Liver (tissue), 9 donors: ENCODE data around the gene TAS2R41. TPM values are rescaled to one million over a fixed set of nuclear protein-coding genes. Genes with fewer than 3 reads are reported as not detected.

ENCODE experiments used
- DNase-seq: peaks from one replicate; pipeline ENCODE4 v3.0.0-alpha.2; 2017; ENCODE audit warnings: low spot score
- H3K27ac ChIP-seq, 2 donors: one replicate each; pipeline ENCODE4 v1.7.0; 2013; ENCODE audit warnings: inconsistent platforms in 2 of 2, low read length in 2 of 2, control low read depth in 1 of 2, low read depth in 1 of 2, mild to moderate bottlenecking in 1 of 2
- H3K27me3 ChIP-seq, 4 donors: one replicate each; pipeline versions ENCODE4 v1.6.1 to v1.7.0; 2013; ENCODE audit warnings: low read length in 3 of 4, inconsistent platforms in 1 of 4, mild to moderate bottlenecking in 1 of 4, moderate library complexity in 1 of 4; ENCODE audit not compliant: control insufficient read depth in 4 of 4, insufficient read depth in 4 of 4
- H3K36me3 ChIP-seq, 4 donors: one replicate each; pipeline versions ENCODE4 v1.6.1 to v1.7.0; 2013; ENCODE audit warnings: low read length in 3 of 4, mild to moderate bottlenecking in 3 of 4, low read depth in 1 of 4, moderate library complexity in 1 of 4; ENCODE audit not compliant: control insufficient read depth in 4 of 4, insufficient read depth in 3 of 4
- H3K4me1 ChIP-seq, 4 donors: one replicate each; pipeline versions ENCODE4 v1.6.1 to v1.7.0; 2013; ENCODE audit warnings: low read length in 3 of 4, mild to moderate bottlenecking in 3 of 4, moderate library complexity in 1 of 4; ENCODE audit not compliant: control insufficient read depth in 4 of 4, insufficient read depth in 4 of 4
- H3K4me3 ChIP-seq, 3 donors: one replicate each; pipeline versions ENCODE4 v1.6.1 to v1.7.0; 2013; ENCODE audit warnings: low read length in 3 of 3, control low read depth in 1 of 3, low read depth in 1 of 3, mild to moderate bottlenecking in 1 of 3
- H3K9ac ChIP-seq, 2 donors: one replicate each; pipeline ENCODE4 v1.7.0; 2013; ENCODE audit warnings: low read length in 2 of 2, mild to moderate bottlenecking in 2 of 2, moderate library complexity in 2 of 2, control low read depth in 1 of 2, low read depth in 1 of 2
- H3K9me3 ChIP-seq, 4 donors: one replicate each; pipeline versions ENCODE4 v1.6.1 to v1.7.0; 2013; ENCODE audit warnings: low read length in 3 of 4; ENCODE audit not compliant: control insufficient read depth in 4 of 4
- CTCF ChIP-seq: fragments of 150-350 bp; IDR thresholded peaks from 2 replicates; pipeline ENCODE4 v1.5.1; 2017; ENCODE audit warnings: improper control_type of control experiment, low read depth, low read length; ENCODE audit not compliant: missing input control
- EGR1 ChIP-seq, 2 donors: IDR thresholded peaks; 2 replicates each; pipeline ENCODE4 v1.6.1; 2016 to 2018; ENCODE audit warnings: antibody characterized with exemption in 2 of 2, low read depth in 2 of 2
- FOXA1 ChIP-seq: IDR thresholded peaks from 2 replicates; pipeline ENCODE4 v1.6.1; 2016; ENCODE audit warnings: antibody characterized with exemption
- FOXA2 ChIP-seq: IDR thresholded peaks from 2 replicates; pipeline ENCODE4 v1.6.1; 2016; ENCODE audit warnings: antibody characterized with exemption
- GABPA ChIP-seq, 2 donors: IDR thresholded peaks in 1 of 2; conservative IDR thresholded peaks in 1 of 2; 2 replicates each; pipeline ENCODE4 v1.6.1; 2016; ENCODE audit warnings: antibody characterized with exemption in 2 of 2, mild to moderate bottlenecking in 1 of 2, moderate library complexity in 1 of 2
- HNF4A ChIP-seq, 2 donors: conservative IDR thresholded peaks; 2 replicates each; pipeline ENCODE4 v1.6.1; 2016; ENCODE audit warnings: antibody characterized with exemption in 2 of 2, mild to moderate bottlenecking in 2 of 2
- HNF4G ChIP-seq: IDR thresholded peaks from 2 replicates; pipeline ENCODE4 v1.6.1; 2016; ENCODE audit warnings: antibody characterized with exemption
- JUND ChIP-seq, 2 donors: IDR thresholded peaks; 2 replicates each; pipeline ENCODE4 v1.6.1; 2016; ENCODE audit warnings: antibody characterized with exemption in 2 of 2
- MAX ChIP-seq: IDR thresholded peaks from 2 replicates; pipeline ENCODE4 v1.6.1; 2016; ENCODE audit warnings: antibody characterized with exemption
- NR2F2 ChIP-seq: IDR thresholded peaks from 2 replicates; pipeline ENCODE4 v1.6.1; 2016; ENCODE audit warnings: antibody characterized with exemption
- RAD21 ChIP-seq, 2 donors: IDR thresholded peaks; 2 replicates each; pipeline ENCODE4 v1.6.1; 2016; ENCODE audit warnings: antibody characterized with exemption in 2 of 2, mild to moderate bottlenecking in 2 of 2
- REST ChIP-seq: IDR thresholded peaks from 2 replicates; pipeline ENCODE4 v1.6.1; 2016; ENCODE audit warnings: antibody characterized with exemption, mild to moderate bottlenecking
- RXRA ChIP-seq, 2 donors: IDR thresholded peaks; 2 replicates each; pipeline ENCODE4 v1.6.1; 2017 to 2018; ENCODE audit warnings: antibody characterized with exemption in 2 of 2, mild to moderate bottlenecking in 1 of 2
- SP1 ChIP-seq: IDR thresholded peaks from 2 replicates; pipeline ENCODE4 v1.6.1; 2018; ENCODE audit warnings: antibody characterized with exemption, mild to moderate bottlenecking
- TAF1 ChIP-seq: conservative IDR thresholded peaks from 2 replicates; pipeline ENCODE4 v1.6.1; 2016; ENCODE audit warnings: antibody characterized with exemption, mild to moderate bottlenecking
- YY1 ChIP-seq: IDR thresholded peaks from 2 replicates; pipeline ENCODE4 v1.6.1; 2016; ENCODE audit warnings: antibody characterized with exemption, mild to moderate bottlenecking
- WGBS: extraction: QIAGEN DNeasy Blood & Tissue Kit; methylation state at CpG from one replicate; pipeline ENCODE4 v1.1.7; 2013; 5-methylcytosine and 5-hydroxymethylcytosine counted together
- polyA plus RNA-seq, 2 donors: library from polyadenylated mRNA; stranded (reverse) in 1 of 2; unstranded in 1 of 2; fragments of 200-250 nt in 1 of 2; fragments of >200 nt in 1 of 2; fragmentation: Nextera tagmentation in 1 of 2; extraction: Ambion mirVana in 1 of 2; gene quantifications; one replicate each; pipeline versions ENCODE4 v1.2.1 to v1.2.3, GENCODE V29; 2013 to 2015
- total RNA-seq, 2 donors: library from RNA; depleted of rRNA; stranded (reverse); fragments of >200 nt; gene quantifications; one replicate each; pipeline ENCODE4 v1.2.3, GENCODE V29; 2014
- TF ChIP-seq, protein P1 (sequence below): IDR thresholded peaks from 2 replicates; pipeline ENCODE4 v1.6.1; 2016; ENCODE audit warnings: antibody characterized with exemption
- TF ChIP-seq, protein P2 (sequence below): IDR thresholded peaks from 2 replicates; pipeline ENCODE4 v1.6.1; 2016; ENCODE audit warnings: antibody characterized with exemption
- donor health status: healthy.
- donor health status: healthy.
- donor health status: healthy.
- donor health status: healthy.
- donor health status: healthy.

TAS2R41 gene
- total and polyA plus RNA-seq, 4 donors = 0.25 TPM; not detected in 3

DNA sequence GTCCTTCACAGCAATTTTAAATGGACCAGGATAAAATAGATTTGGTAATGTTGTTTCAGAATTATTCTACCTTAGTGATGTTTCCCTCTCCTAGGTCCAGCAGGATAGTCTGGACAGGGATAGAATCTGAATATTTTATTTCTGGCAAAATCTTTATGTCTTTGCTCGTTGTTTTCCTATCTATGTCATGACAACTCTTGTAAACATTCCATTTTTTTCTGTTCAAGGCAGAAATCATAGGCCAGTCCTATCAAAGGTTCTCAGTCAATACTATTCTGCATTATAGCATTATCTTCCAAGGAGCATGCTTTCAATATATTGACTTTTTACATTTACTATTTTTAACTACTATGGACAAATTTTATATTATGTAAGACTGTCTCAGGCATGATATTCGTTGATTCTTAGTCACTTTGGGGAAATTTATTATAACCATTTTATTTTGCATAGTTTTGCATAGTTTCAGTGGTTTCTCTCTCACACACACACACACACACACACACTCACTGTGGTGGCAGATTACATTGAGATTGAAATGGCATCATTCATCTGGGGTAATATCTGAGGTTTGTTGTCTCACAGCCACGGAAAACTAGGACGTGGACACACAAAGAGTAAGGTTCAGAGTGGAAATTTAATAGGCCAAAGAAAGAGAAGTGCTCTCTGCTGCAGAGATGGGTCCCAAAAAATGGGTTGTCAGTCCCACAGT, 17.2 kb upstream of the TAS2R41 start (continued):
- TF ChIP-seq, protein P1, sequence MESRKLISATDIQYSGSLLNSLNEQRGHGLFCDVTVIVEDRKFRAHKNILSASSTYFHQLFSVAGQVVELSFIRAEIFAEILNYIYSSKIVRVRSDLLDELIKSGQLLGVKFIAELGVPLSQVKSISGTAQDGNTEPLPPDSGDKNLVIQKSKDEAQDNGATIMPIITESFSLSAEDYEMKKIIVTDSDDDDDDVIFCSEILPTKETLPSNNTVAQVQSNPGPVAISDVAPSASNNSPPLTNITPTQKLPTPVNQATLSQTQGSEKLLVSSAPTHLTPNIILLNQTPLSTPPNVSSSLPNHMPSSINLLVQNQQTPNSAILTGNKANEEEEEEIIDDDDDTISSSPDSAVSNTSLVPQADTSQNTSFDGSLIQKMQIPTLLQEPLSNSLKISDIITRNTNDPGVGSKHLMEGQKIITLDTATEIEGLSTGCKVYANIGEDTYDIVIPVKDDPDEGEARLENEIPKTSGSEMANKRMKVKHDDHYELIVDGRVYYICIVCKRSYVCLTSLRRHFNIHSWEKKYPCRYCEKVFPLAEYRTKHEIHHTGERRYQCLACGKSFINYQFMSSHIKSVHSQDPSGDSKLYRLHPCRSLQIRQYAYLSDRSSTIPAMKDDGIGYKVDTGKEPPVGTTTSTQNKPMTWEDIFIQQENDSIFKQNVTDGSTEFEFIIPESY = no peak
- TF ChIP-seq HNF4A (conservative IDR thresholded peaks at IDR 0.05) = no peak
- TF ChIP-seq JUND (IDR thresholded peaks at IDR 0.05) = no peak
- TF ChIP-seq, protein P2, sequence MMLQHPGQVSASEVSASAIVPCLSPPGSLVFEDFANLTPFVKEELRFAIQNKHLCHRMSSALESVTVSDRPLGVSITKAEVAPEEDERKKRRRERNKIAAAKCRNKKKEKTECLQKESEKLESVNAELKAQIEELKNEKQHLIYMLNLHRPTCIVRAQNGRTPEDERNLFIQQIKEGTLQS = no peak
- TF ChIP-seq EGR1 (IDR thresholded peaks at IDR 0.05; ENCODE audit: low read depth in 2 of 2) = no peak
- TF ChIP-seq SP1 = no peak
- no peak for TF ChIP-seq TAF1

- 88% methylated on average over 3 of the region's 3 CpGs for WGBS
- DNase-seq = no peak
- Histone ChIP-seq H3K4me3 (no peak overlapping the region), H3K9me3 (no peaks in the 10 kb centered on the region), H3K36me3 (no peaks in the 10 kb centered on the region), H3K4me1 (no peaks in the 10 kb centered on the region), H3K27me3 (no peaks in the 10 kb centered on the region), H3K27ac (no peak overlapping the region), H3K9ac (no peak overlapping the region)
- TF ChIP-seq HNF4A (conservative IDR thresholded peaks at IDR 0.05) (no peak), YY1 (no peak), FOXA2 (no peak), FOXA1 (no peak), HNF4G (no peak), GABPA (IDR thresholded peaks at IDR 0.05 in 1 of 2, conservative IDR thresholded peaks at IDR 0.05 in 1 of 2) (no peak), JUND (IDR thresholded peaks at IDR 0.05) (no peak), EGR1 (IDR thresholded peaks at IDR 0.05; ENCODE audit: low read depth in 2 of 2) (no peak), RXRA (IDR thresholded peaks at IDR 0.05) (no peak), MAX (no peak), CTCF (no peak), NR2F2 (no peak), RAD21 (IDR thresholded peaks at IDR 0.05) (no peak), REST (no peak), TAF1 (no peak)
- TF ChIP-seq, protein P2 = no peak
- TF ChIP-seq, protein P1 = no peak
These were observed 15.6 kb upstream of the TAS2R41 start for GRCh38 chr7:143462045-143462444.
